Suprapubic skin (tissue), 4 donors: Measurements from ENCODE around the gene TEX54. TPM values are rescaled to one million over a fixed set of nuclear protein-coding genes. Genes with fewer than 3 reads are reported as not detected.
A peak's percentile ranks its signal among the peaks of the same experiment; 100 is the strongest.
"Not testable (repeated sequence)": the region's sequence is repeated elsewhere in the genome, so short reads cannot be mapped to it uniquely, and the experiment has no call there.

Experiments used
- DNase-seq, 2 donors: peaks; one replicate each; pipeline ENCODE4 v3.0.0-alpha.2; 2019; ENCODE audit warnings: low spot score in 2 of 2
- H3K27ac ChIP-seq: fragments of 200-600 bp; sonication (generic); one replicate; pipeline ENCODE4 v1.5.1; 2019
- H3K27me3 ChIP-seq: fragments of 200-600 bp; sonication (generic); one replicate; pipeline ENCODE4 v1.5.1; 2019
- H3K36me3 ChIP-seq: fragments of 200-600 bp; sonication (generic); one replicate; pipeline ENCODE4 v1.5.1; 2019
- H3K4me1 ChIP-seq: fragments of 200-600 bp; sonication (generic); one replicate; pipeline ENCODE4 v1.5.1; 2019
- H3K4me3 ChIP-seq: fragments of 200-600 bp; sonication (generic); one replicate; pipeline ENCODE4 v1.5.1; 2019; ENCODE audit warnings: mild to moderate bottlenecking
- H3K9me3 ChIP-seq: fragments of 200-600 bp; sonication (generic); one replicate; pipeline ENCODE4 v1.5.1; 2019
- EP300 ChIP-seq: sonication (generic); formaldehyde crosslinking; IDR thresholded peaks from one replicate; pipeline ENCODE4 v1.6.1; 2017; ENCODE audit warnings: antibody characterized with exemption
- POLR2A ChIP-seq, 2 donors: fragments of 450-650 bp; IDR thresholded peaks; one replicate each; pipeline ENCODE4 v1.6.1; 2017; ENCODE audit warnings: antibody characterized with exemption in 2 of 2, mild to moderate bottlenecking in 2 of 2, moderate library complexity in 2 of 2
- POLR2AphosphoS5 ChIP-seq, 3 donors: sonication (generic); formaldehyde crosslinking; IDR thresholded peaks; one replicate each; pipeline ENCODE4 v1.6.1; 2017; ENCODE audit warnings: antibody characterized with exemption in 3 of 3
- WGBS: methylation state at CpG from one replicate; pipeline ENCODE4 v1.1.5; 2018; 5-methylcytosine and 5-hydroxymethylcytosine counted together
- total RNA-seq, 4 donors: library from RNA; depleted of rRNA; stranded (reverse); fragments of >200 nt; gene quantifications; one replicate each; pipeline ENCODE4 v1.1.0, GENCODE V29; 2016
- TF ChIP-seq, protein P1 (sequence below), 2 donors: fragments of 200-600 bp in 1 of 2; fragments of 450-650 bp in 1 of 2; sonication (generic) in 1 of 2; IDR thresholded peaks; one replicate each; pipeline ENCODE4 v1.5.1; 2016 to 2019; ENCODE audit warnings: antibody characterized with exemption in 2 of 2, mild to moderate bottlenecking in 1 of 2, moderate library complexity in 1 of 2

TEX54 gene
- total RNA-seq, 4 donors from 2014 or later: not detected

DNA sequence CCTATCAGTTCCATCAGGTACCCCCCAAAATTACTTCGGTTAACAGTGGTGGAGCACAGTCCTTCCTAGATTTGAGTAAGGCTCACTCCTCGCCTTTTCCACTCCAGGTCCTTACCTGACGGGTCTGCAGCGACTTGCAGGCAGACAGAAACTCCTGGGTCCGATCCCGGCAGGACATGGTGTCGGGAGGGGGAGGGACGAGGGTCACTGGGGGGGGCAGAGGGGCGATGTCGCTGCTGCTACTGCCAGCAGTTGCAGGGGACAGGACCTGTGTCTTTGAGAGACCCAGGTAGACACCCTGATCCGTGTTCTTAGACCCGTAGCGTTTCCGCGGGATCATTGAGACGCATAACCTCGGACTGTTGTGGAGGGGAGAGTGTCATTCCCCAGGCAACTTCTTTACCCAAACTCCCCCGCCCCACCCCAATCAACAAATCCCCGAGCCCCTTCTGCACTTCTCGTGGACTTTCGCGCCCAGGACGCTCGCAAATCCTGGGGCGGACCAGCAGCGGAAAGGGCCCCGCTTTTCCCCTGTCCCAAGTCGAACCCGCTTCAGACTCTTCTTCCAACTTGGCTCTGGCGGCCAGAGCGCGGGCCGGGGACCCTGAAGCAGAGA lies 1.6 kb downstream of the TEX54 start:
- peak in 1 of 2 donors; percentile 75 for DNase-seq
- Histone ChIP-seq H3K4me1 (peaks cover 37% of the 10 kb centered on the region), H3K27ac (peak overlapping the region; percentile 91), H3K9me3 (no peaks in the 10 kb centered on the region), H3K36me3 (peaks cover 42% of the 10 kb centered on the region), H3K4me3 (peak overlapping the region; percentile 88), H3K27me3 (no peaks in the 10 kb centered on the region)
- 3% methylated on average over 18 of the region's 33 CpGs for WGBS
- TF ChIP-seq POLR2A (IDR thresholded peaks at IDR 0.05) (no peak), EP300 (no peak), POLR2AphosphoS5 (IDR thresholded peaks at IDR 0.05) (no peak)
- TF ChIP-seq, protein P1, sequence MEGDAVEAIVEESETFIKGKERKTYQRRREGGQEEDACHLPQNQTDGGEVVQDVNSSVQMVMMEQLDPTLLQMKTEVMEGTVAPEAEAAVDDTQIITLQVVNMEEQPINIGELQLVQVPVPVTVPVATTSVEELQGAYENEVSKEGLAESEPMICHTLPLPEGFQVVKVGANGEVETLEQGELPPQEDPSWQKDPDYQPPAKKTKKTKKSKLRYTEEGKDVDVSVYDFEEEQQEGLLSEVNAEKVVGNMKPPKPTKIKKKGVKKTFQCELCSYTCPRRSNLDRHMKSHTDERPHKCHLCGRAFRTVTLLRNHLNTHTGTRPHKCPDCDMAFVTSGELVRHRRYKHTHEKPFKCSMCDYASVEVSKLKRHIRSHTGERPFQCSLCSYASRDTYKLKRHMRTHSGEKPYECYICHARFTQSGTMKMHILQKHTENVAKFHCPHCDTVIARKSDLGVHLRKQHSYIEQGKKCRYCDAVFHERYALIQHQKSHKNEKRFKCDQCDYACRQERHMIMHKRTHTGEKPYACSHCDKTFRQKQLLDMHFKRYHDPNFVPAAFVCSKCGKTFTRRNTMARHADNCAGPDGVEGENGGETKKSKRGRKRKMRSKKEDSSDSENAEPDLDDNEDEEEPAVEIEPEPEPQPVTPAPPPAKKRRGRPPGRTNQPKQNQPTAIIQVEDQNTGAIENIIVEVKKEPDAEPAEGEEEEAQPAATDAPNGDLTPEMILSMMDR (IDR thresholded peaks at IDR 0.05): no peak

GRCh38 chr11:62828130-62828529 lies 4.5 kb downstream of the TEX54 start:
- not testable (repeated sequence) for H3K9me3 ChIP-seq, H3K27ac ChIP-seq, H3K4me3 ChIP-seq, H3K27me3 ChIP-seq, DNase-seq
- H3K4me1 ChIP-seq: peaks cover 28% of the 10 kb centered on the region
- 92% methylated on average over 8 of the region's 8 CpGs for WGBS
- peaks cover 51% of the 10 kb centered on the region for H3K36me3 ChIP-seq

DNA sequence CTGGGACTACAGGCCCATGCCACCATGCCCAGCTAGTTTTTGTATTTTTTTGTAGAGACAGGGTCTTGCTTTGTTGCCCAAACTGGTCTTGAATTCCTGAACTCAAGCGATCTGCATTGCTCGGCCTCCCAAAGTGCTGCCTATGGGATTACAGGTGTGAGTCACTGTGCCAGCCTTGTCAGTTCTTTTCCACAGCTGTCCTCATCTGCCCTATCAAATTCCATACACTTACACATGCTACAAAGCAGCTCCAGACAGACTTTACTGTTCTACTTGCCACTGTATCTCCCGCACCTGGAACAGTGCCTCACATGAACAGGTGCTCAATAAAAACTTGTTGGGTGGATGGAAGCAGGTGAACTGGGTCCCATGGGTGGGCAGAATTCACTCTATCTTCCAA lies 9.0 kb downstream of the TEX54 start:
- no peak for DNase-seq
- Histone ChIP-seq H3K4me3 (no peak overlapping the region), H3K36me3 (peaks cover 92% of the 10 kb centered on the region), H3K27me3 (no peaks in the 10 kb centered on the region), H3K27ac (no peak overlapping the region), H3K4me1 (no peaks in the 10 kb centered on the region), H3K9me3 (no peaks in the 10 kb centered on the region)
- TF ChIP-seq POLR2AphosphoS5 (IDR thresholded peaks at IDR 0.05) (no peak), POLR2A (IDR thresholded peaks at IDR 0.05) (no peak), EP300 (no peak)
- TF ChIP-seq, protein P1 (IDR thresholded peaks at IDR 0.05): no peak
- WGBS: 87% methylated on average over 3 of the region's 3 CpGs

DNA sequence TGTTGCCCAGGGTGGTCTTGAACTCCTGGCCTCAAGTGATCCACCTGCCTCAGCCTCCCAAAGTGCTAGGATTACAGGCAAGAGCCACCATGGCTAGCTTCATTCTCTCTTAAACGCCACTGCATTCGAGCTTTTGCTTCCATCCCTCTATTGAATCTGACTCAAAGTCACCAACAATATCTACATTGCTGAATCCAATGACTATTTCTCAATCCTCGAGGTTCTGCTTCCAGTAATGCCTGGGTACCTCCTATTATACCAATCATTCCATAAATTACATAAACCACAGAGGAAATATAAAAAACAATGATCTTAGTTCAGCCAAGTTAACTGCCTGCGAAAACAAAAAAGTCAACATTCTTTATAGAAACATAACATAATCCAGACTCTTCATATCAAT lies 15.5 kb downstream of the TEX54 start:
- Histone ChIP-seq H3K27me3 (no peaks in the 10 kb centered on the region), H3K9me3 (no peaks in the 10 kb centered on the region), H3K36me3 (peaks cover 48% of the 10 kb centered on the region), H3K4me3 (no peak overlapping the region), H3K27ac (no peak overlapping the region), H3K4me1 (no peaks in the 10 kb centered on the region)
- TF ChIP-seq, protein P1 (IDR thresholded peaks at IDR 0.05): no peak
- TF ChIP-seq POLR2A (IDR thresholded peaks at IDR 0.05): no peak
- TF ChIP-seq POLR2AphosphoS5 (IDR thresholded peaks at IDR 0.05): no peak
- no peak for TF ChIP-seq EP300
- 93% methylated on average over 4 of the region's 4 CpGs for WGBS
- no peak for DNase-seq

GRCh38 chr11:62816557-62816956 lies 16.1 kb downstream of the TEX54 start:
- Histone ChIP-seq H3K36me3 (peaks cover 42% of the 10 kb centered on the region), H3K9me3 (no peaks in the 10 kb centered on the region), H3K27me3 (no peaks in the 10 kb centered on the region), H3K4me1 (no peaks in the 10 kb centered on the region), H3K27ac (no peak overlapping the region), H3K4me3 (no peak overlapping the region)
- DNase-seq: no peak
- 85% methylated on average over 8 of the region's 8 CpGs for WGBS
- no peak for TF ChIP-seq EP300
- no peak for TF ChIP-seq POLR2AphosphoS5 (IDR thresholded peaks at IDR 0.05)
- no peak for TF ChIP-seq POLR2A (IDR thresholded peaks at IDR 0.05)
- TF ChIP-seq, protein P1 (IDR thresholded peaks at IDR 0.05): no peak

- Histone ChIP-seq H3K27me3 (no peaks in the 10 kb centered on the region), H3K4me1 (peaks cover 6% of the 10 kb centered on the region), H3K36me3 (peaks cover 9% of the 10 kb centered on the region), H3K27ac (no peak overlapping the region), H3K9me3 (no peaks in the 10 kb centered on the region), H3K4me3 (no peak overlapping the region)
- 83% methylated on average over 2 of the region's 2 CpGs for WGBS
- no peak for DNase-seq
- TF ChIP-seq POLR2AphosphoS5 (IDR thresholded peaks at IDR 0.05): no peak
Measured at GRCh38 chr11:62811659-62812058, 21.0 kb downstream of the TEX54 start.
